ENCODE data around the gene UNKL. TPM values are rescaled to one million over a fixed set of nuclear protein-coding genes. Genes with fewer than 3 reads are reported as not detected.

Gene UNKL
- total RNA-seq, 1 donor from 2014 or later: 45.5 TPM

DNA sequence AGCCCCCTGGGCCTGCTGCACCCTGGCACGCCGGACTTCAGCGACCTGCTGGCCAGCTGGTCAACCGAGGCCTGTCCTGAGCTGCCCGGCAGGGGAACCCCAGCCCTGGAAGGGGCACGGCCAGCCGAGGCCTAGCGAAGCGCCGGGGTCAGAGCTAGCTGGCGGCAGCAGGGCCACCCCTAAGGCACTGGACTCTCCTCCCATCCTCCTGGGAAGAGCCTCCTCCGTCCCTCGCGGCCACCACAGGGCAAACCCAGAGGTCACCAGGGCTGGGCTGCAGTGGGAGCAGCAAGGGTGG lies 18.7 kb upstream of the UNKL start:
- no peak for ATAC-seq
- intact Hi-C loops (cut with DNase I): no loop called here
- DNase-seq (ENCODE audit: low spot score): no peak

DNA sequence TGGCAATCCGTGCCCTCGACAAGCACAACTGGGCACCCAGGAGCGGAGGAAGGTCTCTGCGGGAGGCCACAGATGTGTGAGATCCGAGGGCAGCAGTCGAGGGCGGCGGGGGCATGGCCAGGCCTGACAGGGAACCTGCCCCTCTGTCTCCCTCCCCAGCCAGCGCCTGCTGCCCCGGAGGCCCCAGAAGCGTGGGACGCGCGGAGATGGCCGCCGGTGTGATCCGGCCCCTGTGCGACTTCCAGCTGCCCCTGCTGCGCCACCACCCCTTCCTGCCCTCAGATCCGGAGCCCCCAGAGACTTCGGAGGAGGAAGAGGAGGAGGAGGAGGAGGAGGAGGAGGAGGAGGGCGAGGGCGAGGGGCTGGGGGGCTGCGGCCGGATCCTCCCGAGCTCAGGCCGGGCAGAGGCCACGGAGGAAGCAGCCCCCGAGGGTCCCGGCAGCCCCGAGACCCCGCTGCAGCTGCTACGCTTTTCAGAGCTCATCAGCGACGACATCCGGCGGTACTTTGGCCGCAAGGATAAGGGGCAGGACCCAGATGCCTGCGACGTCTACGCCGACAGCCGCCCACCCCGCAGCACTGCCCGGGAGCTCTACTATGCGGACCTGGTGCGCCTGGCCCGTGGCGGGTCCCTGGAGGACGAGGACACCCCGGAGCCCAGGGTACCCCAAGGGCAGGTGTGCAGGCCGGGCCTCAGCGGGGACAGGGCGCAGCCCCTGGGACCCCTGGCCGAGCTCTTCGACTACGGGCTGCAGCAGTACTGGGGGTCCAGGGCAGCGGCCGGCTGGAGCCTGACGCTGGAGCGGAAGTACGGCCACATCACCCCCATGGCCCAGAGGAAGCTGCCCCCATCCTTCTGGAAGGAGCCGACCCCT lies 18.1 kb upstream of the UNKL start:
- ATAC-seq: no peak
- intact Hi-C loops (cut with DNase I): no loop called here
- no peak for DNase-seq (ENCODE audit: low spot score)

DNA sequence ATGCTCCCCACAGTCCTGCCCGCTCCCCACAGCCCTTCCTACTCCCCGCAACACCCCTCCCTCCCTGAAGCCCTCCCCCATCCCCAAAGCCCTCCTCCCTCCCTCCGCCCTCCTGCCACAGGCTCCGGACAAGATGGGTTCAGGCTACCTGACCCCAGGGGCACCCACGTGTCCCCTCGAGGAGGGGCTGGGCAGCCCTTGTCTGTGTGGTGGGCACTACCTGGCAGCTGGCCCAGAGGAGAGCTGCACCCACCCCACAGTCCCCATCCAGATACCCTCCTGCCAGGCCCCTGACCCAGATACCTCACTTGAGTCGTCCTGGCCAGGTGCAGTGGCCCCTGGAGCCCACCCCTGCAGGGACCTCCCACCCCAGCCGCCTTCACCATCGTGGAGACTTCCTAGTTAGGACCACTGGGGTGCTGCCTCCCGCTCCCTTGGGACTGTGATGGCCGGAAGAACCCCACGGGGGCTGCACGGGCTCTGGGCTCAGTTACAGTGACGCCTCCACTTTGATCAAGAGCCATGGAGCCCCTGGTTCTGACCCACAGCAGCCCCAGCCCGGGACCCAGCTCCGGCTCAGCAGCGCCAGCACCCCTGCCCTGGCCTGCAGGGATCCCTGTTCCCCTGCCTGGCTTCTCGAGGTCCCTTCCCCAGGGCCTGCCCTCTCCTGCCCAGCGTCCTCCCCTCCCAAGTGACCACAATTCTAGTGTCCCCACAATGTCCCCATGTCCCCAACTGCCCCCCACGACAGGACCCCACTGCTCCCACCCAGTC lies 17.2 kb upstream of the UNKL start:
- DNase-seq (ENCODE audit: low spot score) (no peak), ATAC-seq (no peak)
- intact Hi-C loops (cut with DNase I): no loop called here

DNA sequence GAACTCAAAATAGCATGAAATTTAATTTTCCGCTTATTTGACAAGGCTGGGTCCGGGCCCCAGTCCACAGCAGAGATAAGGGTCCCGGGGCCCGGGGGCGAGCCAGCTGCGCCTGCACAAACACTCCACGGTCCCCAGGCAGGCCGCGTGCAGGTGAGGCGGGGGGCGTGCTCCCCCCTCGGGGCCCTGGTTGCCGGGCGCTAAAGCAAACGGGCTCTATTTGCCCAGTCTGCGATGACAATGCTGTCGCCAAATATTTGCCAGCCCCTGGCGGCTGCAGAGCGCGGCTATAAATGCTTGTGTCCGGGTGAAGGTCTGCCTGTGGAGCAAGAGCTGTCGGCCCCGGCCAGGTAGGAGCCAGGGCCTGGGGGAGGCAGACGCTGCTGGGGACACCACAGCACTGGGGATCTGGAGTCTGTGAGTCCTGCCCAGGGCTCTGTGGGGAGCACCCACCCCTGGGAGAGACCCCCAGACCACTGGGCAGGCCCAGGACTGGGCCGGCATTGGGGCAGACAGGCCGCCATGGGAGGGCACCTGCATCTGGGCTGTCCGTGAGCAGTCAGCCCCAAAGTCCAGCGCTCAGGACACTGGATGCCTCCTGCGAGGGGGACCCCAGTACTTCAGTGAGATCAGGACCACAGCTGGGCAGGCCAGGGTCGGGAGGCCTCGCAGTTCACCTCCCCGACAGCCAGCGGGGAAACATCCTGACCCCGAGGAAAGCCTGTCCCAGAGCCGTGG lies 16.4 kb upstream of the UNKL start, which contains the start of gene PERCC1:
Gene PERCC1, plus strand, starts transcription at position 320 of the 738 bp plus-strand sequence. CDS start 1,516 bp downstream, outside the sequence.
- no peak for DNase-seq (ENCODE audit: low spot score)
- intact Hi-C loops (cut with DNase I): no loop called here
- no peak for ATAC-seq

DNA sequence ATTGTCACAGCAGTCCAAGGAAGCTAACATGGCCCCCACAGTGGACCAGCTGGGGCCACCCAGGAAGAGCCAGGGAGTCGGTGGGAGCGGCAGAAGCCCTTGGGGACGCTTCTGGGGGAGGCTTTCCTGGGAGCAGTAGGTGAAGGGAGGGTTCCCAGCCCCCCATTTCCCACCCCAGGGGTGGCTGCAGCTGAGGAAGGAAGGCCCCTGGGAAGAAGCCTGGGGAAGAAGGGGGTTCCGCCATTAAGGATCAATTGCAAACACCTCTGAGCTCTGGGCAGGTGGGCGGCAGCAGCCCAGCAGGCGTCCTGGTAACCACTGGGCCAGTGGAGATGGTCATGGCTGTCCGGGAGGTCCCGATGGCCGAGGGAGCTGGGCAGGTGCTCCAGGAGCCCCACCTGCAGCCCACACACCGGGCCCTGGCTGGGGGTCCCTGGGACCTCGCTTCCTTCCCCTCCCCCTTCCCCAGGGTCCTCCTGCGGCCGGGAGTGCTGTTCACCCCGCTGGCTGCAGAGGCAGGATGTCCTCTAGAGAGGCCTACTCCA lies 15.8 kb upstream of the UNKL start:
- intact Hi-C loops (cut with DNase I): no loop called here
- ATAC-seq (no peak), DNase-seq (ENCODE audit: low spot score) (no peak)

DNA sequence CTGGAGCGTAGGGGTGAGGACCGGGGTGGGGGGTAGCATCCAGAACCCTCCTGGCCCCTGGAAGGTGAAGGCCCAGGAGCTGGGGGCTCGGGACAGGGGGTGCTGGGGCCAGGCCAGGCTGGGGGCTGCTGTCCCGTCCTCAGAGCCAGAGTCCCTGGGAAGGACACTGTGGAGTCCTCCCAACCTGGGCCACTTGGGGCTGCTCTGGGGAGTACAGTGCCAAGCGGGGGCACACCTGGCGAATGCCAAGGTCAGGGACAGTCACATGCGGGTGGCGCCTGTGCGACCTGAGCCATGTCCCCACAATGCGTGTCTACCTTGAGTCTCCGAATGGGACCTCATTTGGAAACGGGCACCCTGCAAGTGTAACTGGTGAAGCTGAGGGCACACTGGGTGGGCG lies 15.1 kb upstream of the UNKL start:
- intact Hi-C loops (cut with DNase I): no loop called here
- DNase-seq (ENCODE audit: low spot score) (no peak), ATAC-seq (no peak)

DNA sequence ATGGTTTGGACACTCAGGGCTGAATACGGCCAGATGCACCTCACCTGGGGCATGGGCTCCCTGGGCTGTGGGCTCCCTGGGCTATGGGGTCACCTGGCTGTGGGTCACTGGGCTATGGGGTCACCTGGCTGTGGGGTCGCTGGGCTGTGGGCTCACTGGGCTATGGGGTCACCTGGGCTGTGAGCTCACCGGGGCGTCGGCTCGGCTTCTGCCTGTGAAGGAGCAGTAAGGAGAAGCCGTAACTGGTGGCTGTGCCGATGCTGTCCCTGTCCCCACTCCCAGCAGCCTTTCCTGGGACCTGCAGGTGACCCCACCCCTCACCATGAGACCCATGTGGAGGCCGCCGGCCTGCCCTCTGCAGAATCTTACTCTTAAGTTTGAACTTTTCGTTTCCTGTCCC lies 14.5 kb upstream of the UNKL start:
- ATAC-seq (peak; percentile 14), DNase-seq (ENCODE audit: low spot score) (no peak)
- intact Hi-C loops (cut with DNase I): no loop called here

DNA sequence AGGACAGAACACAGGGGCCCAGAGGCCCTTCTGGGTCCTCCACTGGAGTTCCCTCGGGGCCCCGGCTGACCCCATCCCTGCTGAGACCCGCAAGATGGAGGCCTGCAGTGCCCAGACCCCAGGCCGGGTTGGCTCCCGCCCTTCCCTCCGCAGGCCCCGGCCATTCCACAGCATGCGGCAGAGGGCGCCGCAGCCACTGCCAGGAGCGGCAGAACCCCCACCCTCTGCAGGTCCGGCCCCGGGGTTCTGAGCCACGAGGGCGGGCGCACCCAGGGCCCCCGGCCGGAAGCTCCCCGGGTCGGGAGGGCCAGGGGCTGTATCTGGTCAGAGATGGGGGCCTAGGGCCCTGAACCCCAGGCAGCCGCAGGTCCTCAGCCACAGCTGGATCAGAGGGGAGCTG lies 14.0 kb upstream of the UNKL start:
- DNase-seq (ENCODE audit: low spot score): no peak
- intact Hi-C loops (cut with DNase I): no loop called here
- peak; percentile 47 for ATAC-seq

DNA sequence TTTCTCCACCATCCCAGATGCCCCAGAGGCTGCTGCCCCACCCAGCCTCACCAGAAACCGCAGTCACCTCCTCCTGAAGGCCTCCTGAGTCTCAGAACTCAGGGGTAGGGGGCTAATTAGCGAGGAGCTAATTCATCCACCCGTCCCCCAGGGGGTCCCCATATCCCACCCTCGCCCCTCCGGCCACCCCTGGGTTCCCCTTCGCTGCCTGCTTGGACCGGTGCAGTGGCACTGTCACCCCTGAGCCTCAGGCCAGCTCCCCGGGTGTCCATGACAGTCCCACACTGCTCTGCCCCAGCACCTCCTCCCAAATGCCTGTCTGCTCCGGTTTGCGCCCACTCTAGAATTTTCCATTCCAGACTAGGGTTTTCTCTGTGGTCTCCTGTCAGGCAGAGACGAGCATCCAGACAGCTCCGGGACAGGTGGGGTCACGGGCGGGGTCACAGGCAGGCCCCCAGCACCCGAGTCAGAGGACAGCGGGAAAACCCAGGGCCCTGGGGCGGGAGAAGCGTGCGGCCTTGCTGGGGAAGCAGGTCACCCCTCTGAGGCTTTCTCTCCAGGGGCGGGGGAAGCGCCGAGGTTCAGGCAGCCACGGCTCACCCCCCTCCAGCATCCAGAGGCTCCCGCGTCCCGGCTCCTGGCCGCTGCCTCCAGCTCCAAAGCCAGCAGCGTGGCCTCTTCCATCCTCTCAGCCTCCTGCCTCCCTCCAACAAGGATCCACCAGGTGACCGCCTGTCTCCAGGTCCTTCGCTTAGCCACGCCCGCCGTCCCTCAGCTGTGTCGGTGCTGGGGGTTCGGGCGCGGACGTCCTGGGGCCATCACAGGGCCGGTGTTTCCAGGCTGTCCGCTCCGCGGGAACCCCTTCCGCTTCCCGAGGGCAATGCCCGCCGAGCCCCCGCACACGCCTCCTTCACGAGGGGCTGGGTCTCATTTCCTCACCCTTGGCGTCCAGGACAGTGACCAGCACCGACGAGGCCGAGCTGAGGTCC lies 13.3 kb upstream of the UNKL start:
- intact Hi-C loops (cut with DNase I): no loop called here
- DNase-seq (ENCODE audit: low spot score) (no peak), ATAC-seq (no peak)

DNA sequence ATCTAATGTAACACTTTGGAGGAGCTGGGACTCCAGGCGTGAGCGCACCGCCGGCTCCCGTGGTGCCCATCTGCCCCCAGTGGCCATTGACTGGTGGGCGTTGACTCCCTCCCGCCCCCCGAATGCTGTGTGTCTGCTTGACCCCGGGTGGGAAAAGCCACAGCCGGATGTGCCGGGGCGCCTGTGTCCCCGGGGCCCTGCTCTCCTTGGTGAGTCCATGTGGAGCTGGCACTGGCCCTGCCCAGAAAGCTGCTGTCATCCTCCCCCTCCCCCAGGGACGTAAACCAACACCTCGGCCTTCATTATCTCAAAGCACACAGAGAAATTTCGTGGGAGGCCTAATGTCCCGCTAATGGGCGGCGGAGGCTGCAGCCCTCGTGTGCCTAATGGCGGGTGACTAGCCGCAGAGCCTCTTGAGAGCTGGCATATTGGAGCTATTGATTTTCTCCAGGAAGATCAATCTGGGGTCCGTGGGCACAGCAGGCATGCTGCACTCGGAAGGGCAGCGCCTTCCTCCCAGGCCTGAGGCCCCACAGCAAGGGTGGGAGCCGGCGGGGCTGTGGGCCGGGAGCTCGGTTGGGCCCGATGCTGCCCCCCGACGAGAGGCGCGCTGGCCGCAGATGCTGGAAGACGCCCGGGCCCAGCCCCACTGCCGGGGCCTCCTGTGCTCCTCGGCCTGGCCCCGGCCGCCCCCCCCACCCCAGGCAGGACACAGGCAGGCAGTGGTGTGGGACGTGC lies 12.4 kb upstream of the UNKL start:
- ATAC-seq (no peak), DNase-seq (ENCODE audit: low spot score) (no peak)
- intact Hi-C loops (cut with DNase I): no loop called here

DNA sequence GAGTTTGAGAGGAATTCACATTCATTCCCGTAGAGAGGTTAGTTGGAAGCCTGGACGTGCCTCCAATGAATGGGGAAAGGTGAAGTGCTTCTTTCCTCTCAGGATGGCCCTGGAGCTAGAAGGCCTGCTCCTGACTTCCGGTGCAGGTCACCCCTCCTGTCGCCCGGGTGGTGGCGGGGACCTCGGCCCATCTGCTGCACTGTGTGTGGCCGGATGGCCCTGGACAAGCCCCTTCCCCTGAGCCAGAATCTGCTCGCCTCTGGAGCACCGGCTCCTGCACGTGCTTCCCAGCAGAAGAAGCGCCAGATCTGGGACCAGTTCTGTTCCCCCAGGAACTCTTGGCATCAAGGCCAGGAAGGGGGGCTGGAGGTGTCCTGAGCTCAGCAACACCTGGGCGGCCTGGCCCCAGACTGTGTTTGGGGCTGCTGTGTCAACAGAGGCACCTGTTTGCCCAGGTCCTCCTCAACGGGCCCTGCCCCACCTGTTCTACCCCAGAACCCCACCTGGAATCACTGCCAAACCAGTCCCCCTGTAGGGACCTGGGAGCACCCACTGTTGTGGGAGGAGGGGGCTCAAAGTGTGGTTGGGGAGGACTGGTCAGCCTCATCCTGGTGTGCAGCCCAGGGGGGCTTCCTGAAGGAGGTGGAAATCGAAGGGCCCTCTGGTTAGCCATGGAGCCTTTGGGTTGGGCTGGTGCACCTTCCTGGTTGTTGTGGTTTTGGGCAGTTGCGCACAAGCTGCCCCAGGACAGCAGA lies 11.3 kb upstream of the UNKL start:
- DNase-seq (ENCODE audit: low spot score): no peak
- ATAC-seq: no peak
- intact Hi-C loops (cut with DNase I): no loop called here

DNA sequence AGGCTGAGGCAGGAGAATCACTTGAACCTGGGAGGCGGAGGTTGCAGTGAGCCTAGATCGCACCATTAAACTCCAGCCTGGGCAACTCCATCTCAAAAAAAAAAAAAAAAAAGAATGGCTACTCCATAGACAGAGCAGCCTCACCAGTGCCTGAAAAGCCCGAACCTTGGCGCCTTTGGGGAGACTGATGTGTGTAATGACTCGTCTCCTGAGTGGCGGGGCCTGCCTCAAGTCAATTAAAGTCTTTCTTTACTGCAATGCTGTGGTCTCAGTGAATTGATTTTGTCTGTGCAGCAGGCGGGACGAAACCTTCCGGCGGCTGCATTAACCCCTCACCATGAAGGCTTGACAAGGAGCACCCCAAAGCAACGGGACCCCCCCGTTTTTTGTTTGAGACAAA lies 9.5 kb upstream of the UNKL start:
- ATAC-seq (no peak), DNase-seq (ENCODE audit: low spot score) (no peak)
- intact Hi-C loops (cut with DNase I): no loop called here

DNA sequence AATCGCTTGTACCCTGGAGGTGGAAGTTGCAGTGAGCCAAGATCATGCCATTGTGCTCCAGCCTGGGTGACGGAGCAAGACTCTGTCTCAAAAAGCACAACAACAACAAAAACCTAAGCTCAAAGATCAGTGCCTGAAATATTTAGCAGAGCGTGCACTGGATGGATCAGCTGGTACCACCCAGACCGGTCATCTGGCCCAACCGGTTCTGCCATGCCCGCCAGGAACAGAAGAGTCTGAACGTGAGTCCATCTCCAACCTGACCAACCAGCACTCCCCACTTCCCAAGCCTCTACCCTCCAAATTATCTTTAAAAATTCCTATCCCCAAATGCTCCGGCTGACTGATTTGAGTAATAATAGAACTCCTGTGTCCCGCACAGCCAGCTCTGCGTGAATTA lies 7.6 kb upstream of the UNKL start:
- intact Hi-C loops (cut with DNase I): no loop called here
- DNase-seq (ENCODE audit: low spot score): no peak

DNA sequence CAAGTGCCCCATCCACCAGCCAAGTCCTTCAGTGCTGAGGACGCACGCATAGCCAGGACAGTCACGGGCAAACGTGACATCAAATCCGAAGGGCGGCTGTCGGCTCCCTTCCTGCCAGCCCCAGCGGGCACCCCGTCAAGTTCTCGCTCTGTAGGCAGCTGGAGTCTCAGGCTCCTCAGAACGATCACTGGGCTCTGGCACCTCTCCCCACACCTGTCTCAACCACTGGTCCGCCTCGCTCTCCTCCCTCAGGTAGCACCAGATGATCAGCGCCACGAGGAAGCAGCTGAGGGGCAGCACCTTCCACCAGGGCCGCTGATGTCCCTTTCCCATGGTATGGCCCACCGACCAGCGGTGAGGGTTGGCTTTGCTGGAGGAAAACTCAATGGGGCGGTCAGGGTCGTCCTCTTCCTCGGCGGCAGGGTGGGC lies 5.6 kb upstream of the UNKL start:
- intact Hi-C loops (cut with DNase I): no loop called here
- DNase-seq (ENCODE audit: low spot score) (no peak), ATAC-seq (no peak)

More for the DNA sequence above, 7.6 kb upstream of the UNKL start:
- ATAC-seq: no peak

DNA sequence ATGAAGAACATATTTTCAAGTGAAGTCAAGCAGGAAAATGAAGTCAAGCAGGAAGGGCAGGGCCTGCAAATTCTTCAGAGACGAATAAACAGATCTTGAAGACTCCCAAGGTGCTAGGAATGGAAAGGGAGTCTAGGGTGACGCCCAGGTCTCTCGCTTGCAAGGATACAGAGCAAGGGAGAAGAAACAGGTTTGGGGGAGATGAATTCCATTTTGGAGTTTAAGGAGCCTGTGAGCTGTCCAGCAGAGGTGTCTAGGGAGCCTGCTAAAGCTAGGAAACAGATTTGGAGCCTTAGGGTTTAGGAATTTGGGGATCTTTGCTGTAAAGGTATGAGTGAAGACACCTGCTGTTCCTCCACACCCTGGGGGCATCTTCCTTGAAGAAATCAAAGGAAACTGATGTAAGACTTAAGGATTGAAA lies 2.0 kb upstream of the UNKL start:
- DNase-seq (ENCODE audit: low spot score): no peak
- intact Hi-C loops (cut with DNase I): no loop called here
- ATAC-seq: no peak

DNA sequence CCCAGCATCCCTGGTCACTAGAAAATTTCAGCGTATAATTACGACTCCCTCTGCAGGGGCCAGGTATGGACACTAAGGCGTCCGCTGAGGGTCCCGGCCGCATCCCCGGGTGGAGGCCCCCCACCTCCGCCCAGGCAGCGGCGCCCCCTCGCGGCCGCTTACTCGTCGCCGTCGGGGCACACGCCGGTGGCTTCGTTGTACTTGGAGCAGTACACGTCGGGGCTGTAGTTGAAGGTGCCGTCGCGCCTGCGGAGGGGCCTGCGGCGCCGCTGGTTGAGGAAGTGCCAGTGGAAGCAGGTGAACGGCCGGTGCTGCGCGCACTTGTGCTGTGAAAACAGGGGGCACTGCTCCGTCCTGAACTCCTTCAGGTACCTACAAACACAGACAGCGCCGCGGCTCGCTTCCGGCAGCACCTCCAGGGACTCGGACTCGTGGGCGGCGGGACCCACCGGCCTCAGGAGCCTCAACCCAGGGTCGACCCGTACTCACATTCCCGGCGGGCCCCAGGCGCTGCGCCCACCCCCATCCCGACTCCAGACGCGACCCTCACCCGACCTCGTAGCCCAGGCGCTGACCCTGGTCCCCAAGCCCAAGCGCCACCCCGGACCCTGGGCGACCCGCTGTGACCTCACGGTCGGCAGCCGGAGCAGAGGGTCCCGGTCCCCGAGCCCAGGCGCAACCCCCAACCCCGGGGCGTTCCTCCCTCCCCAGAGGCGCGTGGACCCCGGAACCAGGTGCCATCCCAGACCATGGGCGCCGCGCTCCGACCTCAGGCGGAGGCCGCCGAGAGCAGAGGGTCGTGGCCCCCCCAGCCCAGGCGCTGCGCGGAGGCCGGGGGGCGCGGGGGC lies 596 bp downstream of the UNKL start:
- ATAC-seq (peak; percentile 25), DNase-seq (ENCODE audit: low spot score) (no peak)
- intact Hi-C loops (cut with DNase I): no loop called here
